PC-3 (cell line): ENCODE data around the gene NPPB. TPM values are rescaled to one million over a fixed set of nuclear protein-coding genes. Genes with fewer than 3 reads are reported as not detected.

Experiments used
- ATAC-seq: fragments of 200-7000 bp; cut with Tn5 transposase; 2 replicates; pipeline ENCODE4 v1.9.1; 2020; ENCODE audit warnings: mild to moderate bottlenecking, moderate library complexity
- Bru-seq: library from RNA; stranded (reverse); fragments of 400-500 nt; gene quantifications from one replicate; lab custom pipeline; 2021; lab: Mats Ljungman, UMichigan
- BruChase-seq, 2 experiments: library from RNA; stranded (reverse); fragments of 400-500 nt; gene quantifications; one replicate each; lab custom pipeline; 2021; lab: Mats Ljungman, UMichigan
- BruUV-seq: library from RNA; stranded (reverse); fragments of 400-500 nt; replicated peaks from 2 replicates; lab custom pipeline; 2021; lab: Mats Ljungman, UMichigan
- CTCF ChIA-PET: fragments of 300-600 bp; sonication (Branson Sonifier 250); formaldehyde crosslinking; loops from one replicate; lab custom pipeline; 2022; ENCODE audit warnings: antibody characterized with exemption; lab: Charles Lee
- POLR2A ChIA-PET: fragments of 300-600 bp; sonication (Branson Sonifier 250); formaldehyde crosslinking; loops from one replicate; lab custom pipeline; 2022; ENCODE audit warnings: antibody characterized with exemption; ENCODE audit not compliant: unreplicated experiment; lab: Charles Lee
- DNase-seq: peaks from one replicate; pipeline ENCODE4 v3.0.0-alpha.2; 2015
- H2AFZ ChIP-seq: fragments of 300-600 bp; sonication (generic); 2 replicates; pipeline ENCODE4 v1.6.0; 2016; ENCODE audit warnings: antibody characterized with exemption, low read length
- H3F3A ChIP-seq: fragments of 300-600 bp; sonication (generic); one replicate; pipeline ENCODE4 v1.6.0; 2017; ENCODE audit warnings: antibody characterized with exemption, low read length, control low read depth, mild to moderate bottlenecking; ENCODE audit not compliant: unreplicated experiment
- H3K27ac ChIP-seq: fragments of 300-600 bp; sonication (generic); 2 replicates; pipeline ENCODE4 v1.5.1; 2016; ENCODE audit warnings: mild to moderate bottlenecking, low read length
- H3K27me3 ChIP-seq: fragments of 300-600 bp; sonication (generic); 2 replicates; pipeline ENCODE4 v1.6.1; 2016; ENCODE audit warnings: low read length, mixed read lengths
- H3K36me3 ChIP-seq: fragments of 300-600 bp; sonication (generic); 2 replicates; pipeline ENCODE4 v1.6.1; 2016; ENCODE audit warnings: low read depth, mixed run types, low read length, mixed read lengths
- H3K4me1 ChIP-seq: fragments of 300-600 bp; sonication (generic); 2 replicates; pipeline ENCODE4 v1.5.1; 2016; ENCODE audit warnings: low read length; ENCODE audit not compliant: insufficient read depth
- H3K4me2 ChIP-seq: fragments of 300-600 bp; sonication (generic); 2 replicates; pipeline ENCODE4 v1.6.0; 2016; ENCODE audit warnings: low read length
- H3K4me3 ChIP-seq: fragments of 300-600 bp; sonication (generic); 2 replicates; pipeline ENCODE4 v1.5.1; 2016; ENCODE audit warnings: mild to moderate bottlenecking, low read length, mixed read lengths
- H3K79me2 ChIP-seq: fragments of 300-600 bp; sonication (generic); 2 replicates; pipeline ENCODE4 v1.6.1; 2017; ENCODE audit warnings: low read length, mixed read lengths
- H3K9ac ChIP-seq: fragments of 300-600 bp; sonication (generic); 2 replicates; pipeline ENCODE4 v1.6.0; 2016; ENCODE audit warnings: mild to moderate bottlenecking, low read length
- H3K9me2 ChIP-seq: fragments of 300-600 bp; sonication (generic); replicated peaks from 2 replicates; pipeline ENCODE4 v1.6.1; 2016; ENCODE audit warnings: mixed run types, low read length, mixed read lengths
- H3K9me3 ChIP-seq: fragments of 300-600 bp; sonication (generic); 2 replicates; pipeline ENCODE4 v1.6.1; 2016; ENCODE audit warnings: low read length, mixed read lengths
- H4K20me1 ChIP-seq: fragments of 300-600 bp; sonication (generic); 2 replicates; pipeline ENCODE4 v1.6.1; 2016; ENCODE audit warnings: low read length, mixed read lengths
- CTCF ChIP-seq: fragments of 300-600 bp; sonication (generic); conservative IDR thresholded peaks from 2 replicates; pipeline ENCODE4 v1.5.1; 2017; ENCODE audit warnings: antibody characterized with exemption, low read depth, mild to moderate bottlenecking, low read length
- EZH2 ChIP-seq: fragments of 300-600 bp; sonication (generic); IDR thresholded peaks from one replicate; pipeline ENCODE4 v1.6.1; 2017; ENCODE audit warnings: antibody characterized with exemption, mild to moderate bottlenecking, low read length; ENCODE audit not compliant: unreplicated experiment
- EZH2phosphoT487 ChIP-seq: fragments of 300-600 bp; sonication (generic); IDR thresholded peaks from 2 replicates; pipeline ENCODE4 v1.6.1; 2018; ENCODE audit warnings: mild to moderate bottlenecking, antibody characterized with exemption, low read length, borderline replicate concordance
- intact Hi-C: fragments of 100-400 bp; cut with micrococcal nuclease; formaldehyde crosslinking; loops from 2 replicates; pipeline ENCODE4 v1.9.0; 2023
- long read RNA-seq: library from polyadenylated mRNA; unstranded; transcript quantifications from one replicate; pipeline ENCODE4 v2.0.0, GENCODE V29; 2021; ENCODE audit not compliant: unreplicated experiment
- total RNA-seq: library from RNA; depleted of rRNA; stranded (reverse); fragments of >200 nt; gene quantifications from 2 replicates; pipeline ENCODE4 v1.2.3, GENCODE V29; 2014; rRNA removed

Gene NPPB
- total RNA-seq (not detected in 2 replicates), Bru-seq, nascent RNA (not detected), BruChase-seq, experiment 1, labeled RNA remaining after a 6-hour chase (not detected), BruChase-seq, experiment 2, labeled RNA remaining after a 2-hour chase (not detected)
- long read RNA-seq: 0 reads

GRCh38 chr1:11858613-11858967 is at the start of gene NPPB:
Gene NPPB, minus strand, starts transcription at chr1:11858945. Its CDS starts 112 bp downstream, at chr1:11858833.
- ChIA-PET POLR2A (no interaction called here), CTCF (no interaction called here)
- no peaks in the 10 kb centered on the region for H3F3A ChIP-seq
- peaks cover 40% of the 10 kb centered on the region for H3K27me3 ChIP-seq
- no peak within 1 kb of the TSS for H3K4me3 ChIP-seq
- no peak within 1 kb of the TSS for H3K27ac ChIP-seq
- no peaks in the 10 kb centered on the region for H3K9me3 ChIP-seq
- H2AFZ ChIP-seq: no peak within 1 kb of the TSS
- no peak within 1 kb of the TSS for H3K9ac ChIP-seq
- no peaks in the 10 kb centered on the region for H3K79me2 ChIP-seq
- DNase-seq: no peak
- no TSS peak for BruUV-seq
- H3K4me2 ChIP-seq: no peak within 1 kb of the TSS
- H3K4me1 ChIP-seq: no peaks in the 10 kb centered on the region; the same call in 1 of the 2 replicates
- intact Hi-C loops: no loop called here
- ATAC-seq: no peak
- H4K20me1 ChIP-seq: no peaks in the 10 kb centered on the region
- no peak for TF ChIP-seq CTCF
- TF ChIP-seq EZH2phosphoT487: no peak
- TF ChIP-seq EZH2: no peak
- H3K36me3 ChIP-seq: no peaks in the 10 kb centered on the region
- no peaks in the 10 kb centered on the region for H3K9me2 ChIP-seq

- peak overlapping the region; percentile 60; the same call in 1 of the 2 replicates for H3K4me3 ChIP-seq
- peak overlapping the region; percentile 83 for H3K4me2 ChIP-seq
- no peaks in the 10 kb centered on the region for H3K9me2 ChIP-seq
- POLR2A ChIA-PET: interaction anchor here (0.6 to 2.8 kb wide), 23 partner anchors 11 to 749 kb away, joined by 3 to 28 read pairs (median 4); partner anchors contain the start of genes CLCN6, KIAA2013, MFN2 and MIIP
- intact Hi-C loops: loop anchor here (2.0 to 5.0 kb wide), 3 partner anchors 21 to 74 kb away; partner anchors contain the start of gene MFN2
- H3K27me3 ChIP-seq: no peaks in the 10 kb centered on the region
- ATAC-seq: peak; percentile 66
- TF ChIP-seq CTCF: no peak
- peak; percentile 98 for DNase-seq
- no peaks in the 10 kb centered on the region for H4K20me1 ChIP-seq
- H3K9me3 ChIP-seq: no peaks in the 10 kb centered on the region
- peak overlapping the region; percentile 48; the same call in 1 of the 2 replicates for H2AFZ ChIP-seq
- CTCF ChIA-PET: interaction anchor here (0.6 to 1.2 kb wide), 3 partner anchors 70 to 210 kb away, joined by 3 to 7 read pairs (median 4); partner anchors contain the start of gene MFN2
- peak overlapping the region; percentile 95 for H3K27ac ChIP-seq
- TSS peak; percentile 100 for BruUV-seq
- no peaks in the 10 kb centered on the region for H3K36me3 ChIP-seq
- no peaks in the 10 kb centered on the region for H3K79me2 ChIP-seq
- H3F3A ChIP-seq: no peaks in the 10 kb centered on the region
- peaks cover 3% of the 10 kb centered on the region; the same call in 1 of the 2 replicates for H3K4me1 ChIP-seq
- peak overlapping the region; percentile 88 for H3K9ac ChIP-seq
Measured at GRCh38 chr1:11908095-11908675, 49.4 kb upstream of the NPPB start.
